ENCODE measurements around the gene ODAPH.
"Not testable (repeated sequence)": the region's sequence is repeated elsewhere in the genome, so short reads cannot be mapped to it uniquely, and the experiment has no call there.

The ODAPH gene

DNA sequence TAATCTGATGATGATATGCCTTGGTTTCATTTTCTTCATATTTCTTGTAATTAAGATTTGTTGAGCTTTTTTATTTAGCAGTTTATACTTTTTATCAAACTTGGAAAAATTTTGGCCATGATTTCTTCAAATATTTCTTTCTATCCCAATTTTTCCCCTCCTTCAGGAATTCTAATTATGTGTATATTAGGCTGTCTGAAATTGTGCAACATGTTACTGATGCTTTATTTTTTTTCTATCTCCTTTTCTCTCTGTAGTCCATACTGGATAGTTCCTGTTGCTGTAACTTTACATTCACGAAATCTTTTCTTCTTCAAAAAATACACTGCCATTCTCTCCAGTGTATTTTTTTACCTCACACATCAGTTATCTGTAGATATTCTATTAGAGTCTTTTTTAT, 30.8 kb upstream of the ODAPH start:
- TF ChIP-seq POLR2AphosphoS5 (IDR thresholded peaks at IDR 0.05; ENCODE audit: low read depth, low read length) (no peak), POU2F2 (IDR thresholded peaks at IDR 0.05; ENCODE audit: low read depth, low read length) (no peak), TAF1 (IDR thresholded peaks at IDR 0.05; ENCODE audit: low read depth, low read length) (no peak), POLR2A (IDR thresholded peaks at IDR 0.05; ENCODE audit: low read depth, low read length) (no peak), SPI1 (IDR thresholded peaks at IDR 0.05; ENCODE audit: low read depth, low read length) (no peak), PAX5 (IDR thresholded peaks at IDR 0.05; ENCODE audit: insufficient read depth, low read length, severe bottlenecking) (no peak)
- no peak for FAIRE-seq
- DNase-seq (ENCODE audit: insufficient read length, low spot score): no peak

DNA sequence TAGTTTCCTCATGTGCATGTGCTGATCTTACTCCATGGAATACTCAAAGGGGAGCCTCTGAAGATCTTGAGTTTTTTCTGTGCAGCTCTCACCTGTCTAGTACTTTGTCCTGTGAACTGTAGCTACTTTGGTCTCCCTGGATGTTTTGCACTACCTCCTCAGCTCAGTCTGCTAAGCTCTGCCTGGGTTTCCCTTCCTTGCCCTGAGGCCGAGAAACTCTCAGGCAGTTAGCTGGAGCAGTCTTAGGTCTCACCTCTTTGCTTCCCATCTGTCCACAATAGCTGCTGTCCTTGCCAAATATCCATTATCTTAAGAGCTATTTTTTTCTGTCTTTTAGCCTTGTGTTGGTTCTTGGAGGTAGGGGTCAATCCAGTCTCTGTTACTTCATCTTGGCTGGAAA, 30.0 kb upstream of the ODAPH start:
- no peak for FAIRE-seq
- no peak for TF ChIP-seq TAF1 (IDR thresholded peaks at IDR 0.05; ENCODE audit: low read depth, low read length)
- no peak for TF ChIP-seq PAX5 (IDR thresholded peaks at IDR 0.05; ENCODE audit: insufficient read depth, low read length, severe bottlenecking)
- TF ChIP-seq POLR2A (IDR thresholded peaks at IDR 0.05; ENCODE audit: low read depth, low read length): no peak
- no peak for TF ChIP-seq POU2F2 (IDR thresholded peaks at IDR 0.05; ENCODE audit: low read depth, low read length)
- no peak for TF ChIP-seq POLR2AphosphoS5 (IDR thresholded peaks at IDR 0.05; ENCODE audit: low read depth, low read length)
- TF ChIP-seq SPI1 (IDR thresholded peaks at IDR 0.05; ENCODE audit: low read depth, low read length): no peak
- DNase-seq (ENCODE audit: insufficient read length, low spot score): no peak

DNA sequence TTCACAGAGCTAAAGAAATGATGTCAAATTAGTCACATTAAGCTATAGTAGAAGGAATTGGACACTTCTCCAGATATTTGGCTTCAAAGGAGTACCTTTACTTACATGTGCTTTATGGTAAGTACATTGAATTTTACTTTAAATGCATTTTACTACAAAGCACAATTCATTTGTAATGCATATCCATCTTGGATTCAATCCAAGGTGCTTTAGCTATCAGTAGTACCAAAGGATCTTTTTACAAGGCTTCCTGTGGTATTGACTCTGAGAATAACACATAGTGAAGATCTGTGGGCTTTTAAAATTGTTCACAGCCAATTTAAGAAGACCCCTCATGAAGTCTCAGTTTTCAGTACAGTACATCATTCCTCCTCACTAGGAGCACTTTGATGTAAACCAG, 28.4 kb upstream of the ODAPH start:
- FAIRE-seq (no peak), DNase-seq (ENCODE audit: insufficient read length, low spot score) (no peak)
- TF ChIP-seq TAF1 (IDR thresholded peaks at IDR 0.05; ENCODE audit: low read depth, low read length): no peak
- TF ChIP-seq POU2F2 (IDR thresholded peaks at IDR 0.05; ENCODE audit: low read depth, low read length): no peak
- TF ChIP-seq POLR2A (IDR thresholded peaks at IDR 0.05; ENCODE audit: low read depth, low read length): no peak
- TF ChIP-seq PAX5 (IDR thresholded peaks at IDR 0.05; ENCODE audit: insufficient read depth, low read length, severe bottlenecking): no peak
- TF ChIP-seq SPI1 (IDR thresholded peaks at IDR 0.05; ENCODE audit: low read depth, low read length): no peak
- TF ChIP-seq POLR2AphosphoS5 (IDR thresholded peaks at IDR 0.05; ENCODE audit: low read depth, low read length): no peak

DNA sequence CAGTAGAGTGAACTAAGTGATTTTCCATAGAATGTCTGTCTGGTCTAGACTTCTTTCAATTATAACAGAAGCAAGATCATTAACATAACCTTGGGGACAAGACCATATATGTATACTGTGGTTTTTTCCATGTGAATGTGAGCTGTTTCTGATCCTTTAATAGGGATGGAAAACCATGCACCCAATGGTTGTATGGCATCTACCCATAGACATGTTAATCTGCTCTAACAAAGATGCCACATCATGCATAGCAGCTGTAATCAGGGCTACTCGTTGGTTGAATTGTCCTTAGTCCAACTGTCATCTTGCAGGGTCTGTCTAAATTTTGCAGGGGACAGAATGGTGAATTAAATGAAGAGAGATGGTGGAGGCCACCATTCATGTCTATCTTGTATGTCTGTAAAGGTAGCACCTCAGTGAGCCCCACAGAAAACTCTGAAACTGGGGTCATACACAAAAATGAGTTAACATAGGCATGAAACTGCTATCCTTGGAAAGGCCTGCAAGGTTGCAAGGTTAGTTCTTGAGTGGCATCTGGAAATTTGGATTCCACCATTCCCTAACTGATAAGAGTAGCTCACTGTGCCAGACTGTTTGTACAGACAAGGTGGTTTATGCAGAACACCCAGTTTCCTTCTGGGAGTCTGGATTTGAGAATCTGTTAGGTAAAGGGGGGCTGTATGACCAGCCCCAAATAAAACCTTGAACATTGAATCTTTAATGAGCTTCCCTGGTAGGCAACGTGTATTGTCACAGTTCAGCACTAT, 25.1 kb upstream of the ODAPH start:
- TF ChIP-seq POLR2A (IDR thresholded peaks at IDR 0.05; ENCODE audit: low read depth, low read length) (no peak), TAF1 (IDR thresholded peaks at IDR 0.05; ENCODE audit: low read depth, low read length) (no peak), PAX5 (IDR thresholded peaks at IDR 0.05; ENCODE audit: insufficient read depth, low read length, severe bottlenecking) (no peak), SPI1 (IDR thresholded peaks at IDR 0.05; ENCODE audit: low read depth, low read length) (no peak), POLR2AphosphoS5 (IDR thresholded peaks at IDR 0.05; ENCODE audit: low read depth, low read length) (no peak), POU2F2 (IDR thresholded peaks at IDR 0.05; ENCODE audit: low read depth, low read length) (no peak)
- DNase-seq (ENCODE audit: insufficient read length, low spot score): no peak
- FAIRE-seq: no peak

DNA sequence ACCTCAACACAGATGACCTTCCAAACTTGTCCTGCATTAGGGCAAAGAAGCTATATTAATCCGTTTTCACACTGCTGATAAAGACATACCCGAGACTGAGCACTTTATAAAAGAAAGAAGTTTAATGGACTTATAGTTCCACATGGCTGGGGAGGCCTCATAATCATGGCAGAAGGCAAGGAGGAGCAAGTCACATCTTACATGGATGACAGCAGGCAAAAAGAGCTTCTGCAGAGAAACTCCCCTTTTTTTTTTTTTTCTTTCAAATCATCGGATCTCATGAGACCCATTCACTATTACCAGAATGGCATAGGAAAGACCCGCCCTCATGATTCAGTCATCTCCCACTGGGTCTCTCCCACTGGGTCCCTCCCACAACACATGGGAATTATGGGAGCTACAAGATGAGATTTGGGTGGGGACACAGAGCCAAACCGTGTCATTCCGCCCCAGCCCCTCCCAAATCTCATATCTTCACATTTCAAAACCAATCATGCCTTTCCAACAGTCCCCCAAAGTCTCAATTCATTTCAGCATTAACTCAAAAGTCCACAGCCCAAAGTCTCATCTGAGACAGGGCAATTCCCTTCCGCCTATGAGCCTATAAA, 24.2 kb upstream of the ODAPH start:
- FAIRE-seq; DNase-seq (ENCODE audit: insufficient read length, low spot score): not testable (repeated sequence)

DNA sequence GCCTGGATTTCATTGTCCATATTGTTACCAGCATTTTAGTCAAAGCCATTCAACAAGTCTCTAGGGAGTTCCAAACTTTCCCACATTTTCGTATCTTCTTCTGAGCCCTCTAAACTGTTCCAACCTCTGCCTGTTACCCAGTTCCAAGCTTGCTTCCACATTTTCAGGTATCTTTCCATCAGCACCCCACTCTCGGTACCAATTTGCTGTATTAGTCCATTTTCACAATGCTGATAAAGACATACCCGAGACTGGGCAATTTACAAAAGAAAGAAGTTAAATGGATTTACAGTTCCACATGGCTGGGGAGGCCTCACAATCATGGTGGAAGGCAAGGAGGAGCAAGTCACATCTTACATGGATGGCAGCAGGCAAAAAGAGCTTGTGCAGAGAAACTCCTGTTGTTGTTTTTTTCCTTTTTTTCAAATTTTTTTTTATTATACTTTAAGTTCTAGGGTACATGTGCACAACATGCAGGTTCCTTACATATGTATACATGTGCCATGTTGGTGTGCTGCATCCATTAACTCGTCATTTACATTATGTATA, 22.5 kb upstream of the ODAPH start:
- DNase-seq (ENCODE audit: insufficient read length, low spot score); FAIRE-seq: not testable (repeated sequence)

DNA sequence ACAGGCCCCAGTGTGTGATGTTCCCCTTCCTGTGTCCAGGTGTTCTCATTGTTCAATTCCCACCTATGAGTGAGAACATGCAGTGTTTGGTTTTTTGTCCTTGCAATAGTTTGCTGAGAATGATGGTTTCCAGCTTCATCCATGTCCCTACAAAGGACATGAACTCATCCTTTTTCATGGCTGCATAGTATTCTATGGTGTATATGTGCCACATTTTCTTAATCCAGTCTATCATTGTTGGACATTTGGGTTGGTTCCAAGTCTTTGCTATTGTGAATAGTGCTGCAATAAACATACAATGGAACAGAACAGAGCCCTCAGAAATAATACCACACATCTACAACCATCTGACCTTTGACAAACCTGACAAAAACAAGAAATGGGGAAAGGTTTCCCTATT, 21.9 kb upstream of the ODAPH start:
- DNase-seq (ENCODE audit: insufficient read length, low spot score); FAIRE-seq: not testable (repeated sequence)

DNA sequence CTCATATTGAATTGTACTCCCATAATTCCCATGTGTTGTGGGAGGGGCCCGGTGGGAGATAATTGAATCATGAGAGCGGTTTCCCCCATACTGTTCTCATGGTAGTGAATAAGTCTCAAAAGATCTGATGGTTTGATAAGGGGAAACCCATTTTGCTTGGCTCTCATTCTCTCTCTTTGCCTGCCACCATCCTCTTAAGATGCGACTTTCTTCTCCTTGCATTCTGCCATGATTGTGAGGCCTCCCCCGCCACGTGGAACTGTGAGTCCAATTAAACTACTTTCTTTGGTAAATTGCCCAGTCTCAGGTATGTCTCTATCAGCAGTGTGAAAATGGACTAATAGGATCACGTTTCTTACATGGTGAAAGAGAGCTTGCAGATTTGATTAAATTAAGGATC, 18.6 kb upstream of the ODAPH start:
- FAIRE-seq; DNase-seq (ENCODE audit: insufficient read length, low spot score): not testable (repeated sequence)

DNA sequence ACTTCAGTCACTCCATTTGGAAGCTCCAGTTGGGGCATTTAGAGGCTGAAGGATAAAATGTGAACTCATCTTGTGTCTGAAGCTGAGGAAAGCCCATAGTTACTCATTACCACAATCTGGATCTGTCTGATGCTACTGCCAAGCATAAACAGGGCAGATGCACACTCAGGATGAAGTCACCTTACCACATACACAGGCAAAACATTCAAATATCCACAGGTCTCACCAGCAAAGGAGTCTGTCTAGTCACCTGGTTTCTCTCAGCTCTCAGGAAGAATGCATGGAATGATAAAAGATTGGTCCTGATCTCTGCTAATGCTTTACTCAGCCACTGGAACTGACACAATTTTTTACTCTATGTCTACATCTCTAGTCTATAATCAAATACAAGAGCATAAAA, 13.0 kb upstream of the ODAPH start:
- no peak for FAIRE-seq
- DNase-seq (ENCODE audit: insufficient read length, low spot score): no peak
- TF ChIP-seq POU2F2 (IDR thresholded peaks at IDR 0.05; ENCODE audit: low read depth, low read length) (no peak), PAX5 (IDR thresholded peaks at IDR 0.05; ENCODE audit: insufficient read depth, low read length, severe bottlenecking) (no peak), SPI1 (IDR thresholded peaks at IDR 0.05; ENCODE audit: low read depth, low read length) (no peak), POLR2A (IDR thresholded peaks at IDR 0.05; ENCODE audit: low read depth, low read length) (no peak), POLR2AphosphoS5 (IDR thresholded peaks at IDR 0.05; ENCODE audit: low read depth, low read length) (no peak), TAF1 (IDR thresholded peaks at IDR 0.05; ENCODE audit: low read depth, low read length) (no peak)

DNA sequence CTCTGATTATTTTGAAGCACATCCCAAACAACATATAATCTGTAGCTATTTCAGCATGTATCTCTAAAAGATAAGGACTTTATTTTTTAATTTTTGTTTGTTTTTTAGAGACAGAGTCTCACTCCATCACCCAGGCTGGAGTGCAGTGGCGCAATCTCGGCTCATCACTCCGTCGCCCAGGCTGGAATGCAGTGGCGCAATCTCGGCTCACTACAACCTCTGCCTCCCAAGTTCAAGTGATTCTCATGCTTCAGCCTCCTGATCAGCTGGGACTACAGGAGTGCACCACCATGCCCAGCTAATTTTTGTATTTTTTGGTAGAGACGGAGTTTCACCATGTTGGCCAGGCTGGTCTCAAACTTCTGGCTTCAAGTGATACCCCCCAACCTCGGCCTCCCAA, 11.6 kb upstream of the ODAPH start:
- not testable (repeated sequence) for FAIRE-seq; DNase-seq (ENCODE audit: insufficient read length, low spot score)

DNA sequence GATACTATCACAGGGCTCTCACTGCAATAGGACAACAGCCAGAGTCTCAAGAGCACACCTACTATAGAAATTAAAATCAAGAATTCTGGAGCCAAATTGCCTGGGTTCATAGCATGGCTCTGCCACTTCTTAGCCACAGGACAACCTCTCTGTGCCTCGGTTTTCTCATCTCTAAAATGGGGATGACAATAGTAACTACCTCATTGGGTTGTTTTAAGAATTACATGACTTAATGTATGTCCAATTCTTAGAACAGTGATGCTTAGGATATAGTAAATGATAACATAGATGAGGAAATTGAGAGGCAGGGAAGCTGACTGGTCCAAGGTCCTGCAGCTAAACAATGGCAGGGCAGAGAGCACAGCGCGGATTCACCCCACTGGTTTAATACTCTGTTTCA, 11.0 kb upstream of the ODAPH start:
- FAIRE-seq: no peak
- TF ChIP-seq POLR2AphosphoS5 (IDR thresholded peaks at IDR 0.05; ENCODE audit: low read depth, low read length) (no peak), TAF1 (IDR thresholded peaks at IDR 0.05; ENCODE audit: low read depth, low read length) (no peak), SPI1 (IDR thresholded peaks at IDR 0.05; ENCODE audit: low read depth, low read length) (no peak), POLR2A (IDR thresholded peaks at IDR 0.05; ENCODE audit: low read depth, low read length) (no peak), POU2F2 (IDR thresholded peaks at IDR 0.05; ENCODE audit: low read depth, low read length) (no peak), PAX5 (IDR thresholded peaks at IDR 0.05; ENCODE audit: insufficient read depth, low read length, severe bottlenecking) (no peak)
- DNase-seq (ENCODE audit: insufficient read length, low spot score): no peak

Measured in GM12891 (cell line).